Neural cell (in vitro differentiated cells): ENCODE results near the gene IQCM.

ENCODE experiments used
- EP300 ChIP-seq: fragments of 450-650 bp; conservative IDR thresholded peaks from 2 replicates; pipeline ENCODE4 v1.6.1; 2014; ENCODE audit warnings: antibody characterized with exemption, mild to moderate bottlenecking, moderate library complexity; ENCODE audit not compliant: poor library complexity, severe bottlenecking
- EZH2 ChIP-seq: fragments of 200-600, 300-800 bp; shearing (Covaris generic), sonication (generic); IDR thresholded peaks from 2 replicates; pipeline ENCODE4 v1.6.1; 2014; ENCODE audit warnings: antibody characterized with exemption, low read length, borderline replicate concordance, mild to moderate bottlenecking; ENCODE audit not compliant: insufficient read depth, poor library complexity, severe bottlenecking
- MXI1 ChIP-seq: fragments of 450-650 bp; conservative IDR thresholded peaks from 2 replicates; pipeline ENCODE4 v1.6.1; 2014; ENCODE audit warnings: antibody characterized with exemption, mild to moderate bottlenecking; ENCODE audit not compliant: poor library complexity, severe bottlenecking
- POLR2AphosphoS5 ChIP-seq: IDR thresholded peaks from 2 replicates; pipeline ENCODE4 v1.6.1; 2012
- RAD21 ChIP-seq: fragments of 450-650 bp; conservative IDR thresholded peaks from 2 replicates; pipeline ENCODE4 v1.6.1; 2014; ENCODE audit warnings: antibody characterized with exemption, mild to moderate bottlenecking, moderate library complexity
- SMC3 ChIP-seq: fragments of 450-650 bp; conservative IDR thresholded peaks from 2 replicates; pipeline ENCODE4 v1.6.1; 2014; ENCODE audit warnings: antibody characterized with exemption, mild to moderate bottlenecking, moderate library complexity; ENCODE audit not compliant: poor library complexity
- TAF1 ChIP-seq: IDR thresholded peaks from 2 replicates; pipeline ENCODE4 v1.6.1; 2012; ENCODE audit warnings: low read depth
- TF ChIP-seq, protein P1 (sequence below): fragments of 450-650 bp; IDR thresholded peaks from 2 replicates; pipeline ENCODE4 v1.5.1; 2014; ENCODE audit warnings: antibody characterized with exemption, mild to moderate bottlenecking, moderate library complexity; ENCODE audit not compliant: poor library complexity, severe bottlenecking
- TF ChIP-seq, protein P2 (sequence below): IDR thresholded peaks from 2 replicates; pipeline ENCODE4 v1.6.1; 2012; ENCODE audit warnings: borderline replicate concordance

DNA sequence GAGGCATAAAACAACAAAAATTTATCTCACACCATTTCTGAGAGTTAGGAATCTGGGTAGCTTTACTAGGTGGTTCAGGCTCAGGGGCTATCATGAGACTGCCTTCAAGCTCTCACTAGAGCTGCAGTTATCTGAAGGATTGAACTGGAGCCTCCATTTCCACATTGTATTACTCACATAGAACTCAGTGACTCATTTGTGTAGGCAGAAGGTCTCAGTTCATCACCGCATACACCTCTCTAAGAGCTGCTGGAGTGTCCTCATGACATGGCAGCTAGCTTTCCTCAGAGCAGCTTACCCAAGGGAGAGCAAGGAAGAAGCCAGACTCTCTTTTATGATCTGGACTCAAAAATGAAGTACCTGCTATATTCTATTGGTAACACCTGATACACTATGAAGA is 389.2 kb downstream of the IQCM start:
- TF ChIP-seq, protein P1, sequence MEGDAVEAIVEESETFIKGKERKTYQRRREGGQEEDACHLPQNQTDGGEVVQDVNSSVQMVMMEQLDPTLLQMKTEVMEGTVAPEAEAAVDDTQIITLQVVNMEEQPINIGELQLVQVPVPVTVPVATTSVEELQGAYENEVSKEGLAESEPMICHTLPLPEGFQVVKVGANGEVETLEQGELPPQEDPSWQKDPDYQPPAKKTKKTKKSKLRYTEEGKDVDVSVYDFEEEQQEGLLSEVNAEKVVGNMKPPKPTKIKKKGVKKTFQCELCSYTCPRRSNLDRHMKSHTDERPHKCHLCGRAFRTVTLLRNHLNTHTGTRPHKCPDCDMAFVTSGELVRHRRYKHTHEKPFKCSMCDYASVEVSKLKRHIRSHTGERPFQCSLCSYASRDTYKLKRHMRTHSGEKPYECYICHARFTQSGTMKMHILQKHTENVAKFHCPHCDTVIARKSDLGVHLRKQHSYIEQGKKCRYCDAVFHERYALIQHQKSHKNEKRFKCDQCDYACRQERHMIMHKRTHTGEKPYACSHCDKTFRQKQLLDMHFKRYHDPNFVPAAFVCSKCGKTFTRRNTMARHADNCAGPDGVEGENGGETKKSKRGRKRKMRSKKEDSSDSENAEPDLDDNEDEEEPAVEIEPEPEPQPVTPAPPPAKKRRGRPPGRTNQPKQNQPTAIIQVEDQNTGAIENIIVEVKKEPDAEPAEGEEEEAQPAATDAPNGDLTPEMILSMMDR, result no peak
- TF ChIP-seq EZH2, result no peak
- no peak for TF ChIP-seq TAF1
- no peak for TF ChIP-seq POLR2AphosphoS5
- no peak for TF ChIP-seq RAD21
- TF ChIP-seq, protein P2, sequence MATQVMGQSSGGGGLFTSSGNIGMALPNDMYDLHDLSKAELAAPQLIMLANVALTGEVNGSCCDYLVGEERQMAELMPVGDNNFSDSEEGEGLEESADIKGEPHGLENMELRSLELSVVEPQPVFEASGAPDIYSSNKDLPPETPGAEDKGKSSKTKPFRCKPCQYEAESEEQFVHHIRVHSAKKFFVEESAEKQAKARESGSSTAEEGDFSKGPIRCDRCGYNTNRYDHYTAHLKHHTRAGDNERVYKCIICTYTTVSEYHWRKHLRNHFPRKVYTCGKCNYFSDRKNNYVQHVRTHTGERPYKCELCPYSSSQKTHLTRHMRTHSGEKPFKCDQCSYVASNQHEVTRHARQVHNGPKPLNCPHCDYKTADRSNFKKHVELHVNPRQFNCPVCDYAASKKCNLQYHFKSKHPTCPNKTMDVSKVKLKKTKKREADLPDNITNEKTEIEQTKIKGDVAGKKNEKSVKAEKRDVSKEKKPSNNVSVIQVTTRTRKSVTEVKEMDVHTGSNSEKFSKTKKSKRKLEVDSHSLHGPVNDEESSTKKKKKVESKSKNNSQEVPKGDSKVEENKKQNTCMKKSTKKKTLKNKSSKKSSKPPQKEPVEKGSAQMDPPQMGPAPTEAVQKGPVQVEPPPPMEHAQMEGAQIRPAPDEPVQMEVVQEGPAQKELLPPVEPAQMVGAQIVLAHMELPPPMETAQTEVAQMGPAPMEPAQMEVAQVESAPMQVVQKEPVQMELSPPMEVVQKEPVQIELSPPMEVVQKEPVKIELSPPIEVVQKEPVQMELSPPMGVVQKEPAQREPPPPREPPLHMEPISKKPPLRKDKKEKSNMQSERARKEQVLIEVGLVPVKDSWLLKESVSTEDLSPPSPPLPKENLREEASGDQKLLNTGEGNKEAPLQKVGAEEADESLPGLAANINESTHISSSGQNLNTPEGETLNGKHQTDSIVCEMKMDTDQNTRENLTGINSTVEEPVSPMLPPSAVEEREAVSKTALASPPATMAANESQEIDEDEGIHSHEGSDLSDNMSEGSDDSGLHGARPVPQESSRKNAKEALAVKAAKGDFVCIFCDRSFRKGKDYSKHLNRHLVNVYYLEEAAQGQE, result no peak
- no peak for TF ChIP-seq EP300
- no peak for TF ChIP-seq SMC3
- TF ChIP-seq MXI1, result no peak
